ENCODE results near the gene FOXC1.

FOXC1 gene

GRCh38 chr6:1624058-1624850 is 14.5 kb downstream of the FOXC1 start:
- peak; percentile 76 for DNase-seq (ENCODE audit: low spot score)
- no peak for TF ChIP-seq CTCF (IDR thresholded peaks at IDR 0.05; ENCODE audit: extremely low read depth, insufficient read depth, missing control alignments)
- in situ Hi-C loops (cut with MboI; ENCODE audit: low pct_unique_long_range_greater_than_20kb, low sequenced_read_pairs, unreplicated experiment) = loop anchor here (25.0 kb wide), 1 partner anchor 488 kb away; no protein-coding TSS in a partner anchor

- in situ Hi-C loops (cut with MboI; ENCODE audit: low pct_unique_long_range_greater_than_20kb, low sequenced_read_pairs, unreplicated experiment) = loop anchor here (25.0 kb wide), 1 partner anchor 487 kb away; no protein-coding TSS in a partner anchor
- DNase-seq (ENCODE audit: low spot score) = peak; percentile 44
- no peak for TF ChIP-seq CTCF (IDR thresholded peaks at IDR 0.05; ENCODE audit: extremely low read depth, insufficient read depth, missing control alignments)
These were observed 15.4 kb downstream of the FOXC1 start for GRCh38 chr6:1624851-1625781.

GRCh38 chr6:1625794-1626435 is 16.2 kb downstream of the FOXC1 start:
- DNase-seq (ENCODE audit: low spot score) = no peak
- no peak for TF ChIP-seq CTCF (IDR thresholded peaks at IDR 0.05; ENCODE audit: extremely low read depth, insufficient read depth, missing control alignments)
- in situ Hi-C loops (cut with MboI; ENCODE audit: low pct_unique_long_range_greater_than_20kb, low sequenced_read_pairs, unreplicated experiment) = no loop called here

- no peak for DNase-seq (ENCODE audit: low spot score)
- TF ChIP-seq CTCF (IDR thresholded peaks at IDR 0.05; ENCODE audit: extremely low read depth, insufficient read depth, missing control alignments) = no peak
- in situ Hi-C loops (cut with MboI; ENCODE audit: low pct_unique_long_range_greater_than_20kb, low sequenced_read_pairs, unreplicated experiment) = no loop called here
These were observed 16.8 kb downstream of the FOXC1 start for GRCh38 chr6:1626481-1626880.

GRCh38 chr6:1627827-1628560 is 18.3 kb downstream of the FOXC1 start:
- no peak for DNase-seq (ENCODE audit: low spot score)
- no peak for TF ChIP-seq CTCF (IDR thresholded peaks at IDR 0.05; ENCODE audit: extremely low read depth, insufficient read depth, missing control alignments)
- in situ Hi-C loops (cut with MboI; ENCODE audit: low pct_unique_long_range_greater_than_20kb, low sequenced_read_pairs, unreplicated experiment) = no loop called here
